SU-DHL-6 (cell line): ENCODE results near the gene TEC.

Experiments
- EZH2phosphoT487 ChIP-seq: fragments of 200-600 bp; sonication (generic), shearing (Covaris generic); conservative IDR thresholded peaks from 2 replicates; pipeline ENCODE4 v1.6.1; 2018; ENCODE audit warnings: mild to moderate bottlenecking, antibody characterized with exemption, low read length, moderate library complexity, mixed read lengths
- TF ChIP-seq, protein P1 (sequence below): fragments of 200-600 bp; sonication (generic); IDR thresholded peaks from one replicate; pipeline ENCODE4 v1.5.1; 2017; ENCODE audit warnings: antibody characterized with exemption, mild to moderate bottlenecking, low read length, moderate library complexity; ENCODE audit not compliant: insufficient read depth, poor library complexity, severe bottlenecking

DNA sequence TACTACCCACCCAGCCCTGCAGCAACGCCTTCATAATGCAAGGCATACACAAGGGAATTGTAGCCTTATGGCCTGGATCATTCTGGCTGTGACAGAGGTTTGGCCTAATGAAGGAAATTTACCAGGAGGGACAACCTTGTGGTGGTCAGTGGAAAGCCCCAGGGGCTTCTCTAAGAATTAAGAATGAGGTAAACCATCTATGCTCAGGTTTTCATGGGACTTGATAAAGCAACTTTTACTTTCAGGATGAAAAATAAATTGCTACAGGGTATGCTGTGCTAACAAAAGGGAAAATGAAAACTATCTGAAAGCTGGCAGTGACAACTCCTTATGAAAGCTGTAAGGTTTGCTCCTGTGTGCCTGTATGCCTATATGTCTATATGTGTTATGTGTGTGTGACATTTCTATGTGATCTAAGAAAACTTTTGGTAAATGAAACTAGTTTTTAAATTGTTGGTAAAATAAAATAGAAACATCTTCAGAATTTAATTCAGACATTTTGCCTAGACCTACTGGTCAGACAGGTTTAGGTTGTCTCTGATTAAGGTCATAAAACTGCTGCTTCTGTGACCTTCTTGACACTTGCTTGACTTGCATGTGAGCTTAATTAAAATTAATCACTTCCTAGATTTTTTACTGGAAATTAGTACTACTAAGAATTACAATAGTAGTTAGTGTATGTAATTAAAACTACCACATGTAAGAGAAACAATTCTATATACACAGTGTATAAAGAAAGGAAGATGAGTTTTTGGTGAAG is 115.7 kb downstream of the TEC start:
- TF ChIP-seq, protein P1, sequence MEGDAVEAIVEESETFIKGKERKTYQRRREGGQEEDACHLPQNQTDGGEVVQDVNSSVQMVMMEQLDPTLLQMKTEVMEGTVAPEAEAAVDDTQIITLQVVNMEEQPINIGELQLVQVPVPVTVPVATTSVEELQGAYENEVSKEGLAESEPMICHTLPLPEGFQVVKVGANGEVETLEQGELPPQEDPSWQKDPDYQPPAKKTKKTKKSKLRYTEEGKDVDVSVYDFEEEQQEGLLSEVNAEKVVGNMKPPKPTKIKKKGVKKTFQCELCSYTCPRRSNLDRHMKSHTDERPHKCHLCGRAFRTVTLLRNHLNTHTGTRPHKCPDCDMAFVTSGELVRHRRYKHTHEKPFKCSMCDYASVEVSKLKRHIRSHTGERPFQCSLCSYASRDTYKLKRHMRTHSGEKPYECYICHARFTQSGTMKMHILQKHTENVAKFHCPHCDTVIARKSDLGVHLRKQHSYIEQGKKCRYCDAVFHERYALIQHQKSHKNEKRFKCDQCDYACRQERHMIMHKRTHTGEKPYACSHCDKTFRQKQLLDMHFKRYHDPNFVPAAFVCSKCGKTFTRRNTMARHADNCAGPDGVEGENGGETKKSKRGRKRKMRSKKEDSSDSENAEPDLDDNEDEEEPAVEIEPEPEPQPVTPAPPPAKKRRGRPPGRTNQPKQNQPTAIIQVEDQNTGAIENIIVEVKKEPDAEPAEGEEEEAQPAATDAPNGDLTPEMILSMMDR: no peak
- TF ChIP-seq EZH2phosphoT487: no peak
